A549 treated with dexamethasone at 1 μM for 4 hours (cell line): ENCODE data around the gene COPE. TPM values are rescaled to one million over a fixed set of nuclear protein-coding genes. Genes with fewer than 3 reads are reported as not detected.

Source experiments
- total RNA-seq: library from RNA; stranded (reverse); fragments of 200-300 nt; extraction: Qiagen RNA extraction; gene quantifications from 5 replicates; pipeline ENCODE4 v1.2.3, GENCODE V29; 2022

The COPE gene
- 131 to 148 TPM (median 135 TPM) in 5 replicates for total RNA-seq

GRCh38 chr19:18919086-18919899 lies at the start of gene COPE, which contains the start of gene DDX49:
Gene COPE (minus strand): TSS chr19:18919387. CDS start chr19:18919348, 39 bp downstream.
Gene DDX49 (plus strand): TSS chr19:18919715. CDS start chr19:18919742, 27 bp downstream.

GRCh38 chr19:18940769-18941627 lies 21.8 kb upstream of the COPE start, which contains the start of gene HOMER3:
Gene HOMER3 (minus strand): TSS chr19:18941217. CDS start chr19:18938982, 2,235 bp downstream.

GRCh38 chr19:18895824-18896341 lies 23.3 kb downstream of the COPE start, which contains the start of gene CERS1:
Gene CERS1 (minus strand): TSS chr19:18896158. CDS start chr19:18896072, 86 bp downstream.

Other genes starting within 250 kb of the COPE start
- 2.3 to 5.6 TPM (median 4.7 TPM) in 5 replicates for gene CRTC1, start 235.7 kb downstream of the COPE start, total RNA-seq
- 0.16 to 0.26 TPM (median 0.19 TPM) in 5 replicates for gene COMP, start 128.1 kb downstream of the COPE start, total RNA-seq
- gene UPF1, start 87.4 kb downstream of the COPE start, total RNA-seq = 27.8 to 45.2 TPM (median 43.1 TPM) in 5 replicates
- gene CERS1, start 23.2 kb downstream of the COPE start, total RNA-seq = 4.8 to 5.6 TPM (median 5.0 TPM) in 5 replicates
- 27.6 to 40.9 TPM (median 37.4 TPM) in 5 replicates for gene DDX49, start 328 bp upstream of the COPE start, total RNA-seq
- gene HOMER3, start 21.8 kb upstream of the COPE start, total RNA-seq = 21.8 to 32.4 TPM (median 28.9 TPM) in 5 replicates
- 17.5 to 33.3 TPM (median 28.1 TPM) in 5 replicates for gene SUGP2, start 114.1 kb upstream of the COPE start, total RNA-seq
- 25.8 to 30.6 TPM (median 26.6 TPM) in 5 replicates for gene ARMC6, start 114.2 kb upstream of the COPE start, total RNA-seq
- gene SLC25A42, start 144.6 kb upstream of the COPE start, total RNA-seq = 0.56 to 0.99 TPM (median 0.92 TPM) in 5 replicates
- 16.3 to 27.9 TPM (median 26.3 TPM) in 5 replicates for gene TMEM161A, start 219.1 kb upstream of the COPE start, total RNA-seq